K562 (cell line): ENCODE measurements around the gene SPTY2D1. TPM values are rescaled to one million over a fixed set of nuclear protein-coding genes. Genes with fewer than 3 reads are reported as not detected.

Experiments
- RFX1 ChIP-seq: fragments of 450-650 bp; IDR thresholded peaks from 2 replicates; pipeline ENCODE4 v1.6.1; 2016; ENCODE audit warnings: mild to moderate bottlenecking, moderate library complexity
- SRF ChIP-seq, 2 experiments: fragments of 250-450, 450-650 bp in 1 of 2; sonication (Bioruptor Pico) in 1 of 2; sonication (generic) in 1 of 2; formaldehyde crosslinking; IDR thresholded peaks; 2 replicates each; pipeline versions ENCODE4 v1.5.0 to v1.5.1; 2020 to 2022; ENCODE audit warnings: mild to moderate bottlenecking in 1 of 2, missing genetic modification reagents in 1 of 2
- TEAD4 ChIP-seq, 2 experiments: sonication (generic) in 1 of 2; formaldehyde crosslinking in 1 of 2; IDR thresholded peaks; 2 replicates each; pipeline versions ENCODE4 v1.6.1 to v1.8.0; 2012 to 2022; ENCODE audit warnings: borderline replicate concordance in 1 of 2, inconsistent platforms in 1 of 2, low read length in 1 of 2, mild to moderate bottlenecking in 1 of 2, missing genetic modification reagents in 1 of 2
- polyA plus RNA-seq, 8 experiments: library from polyadenylated mRNA; depleted of rRNA in 4 of 8; stranded (reverse) in 5 of 8; unstranded in 3 of 8; fragments of >200 nt; fragmentation: Nextera tagmentation in 2 of 8; fragmentation: Illumina TruSeq in 1 of 8; extraction: Ambion mirVana in 2 of 8; extraction: Trizol in 1 of 8; gene quantifications; 2 replicates each; pipeline versions ENCODE4 v1.2.1 to v1.2.3, GENCODE V29; 2011 to 2014; ENCODE audit warnings: inconsistent platforms in 1 of 8, missing spikeins in 1 of 8
- total RNA-seq, 7 experiments: library from RNA; depleted of rRNA in 6 of 7; stranded (reverse); fragments of >200 nt in 6 of 7; fragmentation: Illumina TruSeq in 2 of 7; extraction: Trizol in 2 of 7; gene quantifications; 2 replicates each; pipeline versions ENCODE4 v1.2.1 to v1.2.3, GENCODE V29; 2011 to 2021; ENCODE audit warnings: low replicate concordance in 1 of 7
- TF ChIP-seq, protein P1 (sequence below): fragments of 450-650 bp; IDR thresholded peaks from 2 replicates; pipeline ENCODE4 v1.6.1; 2016; ENCODE audit warnings: low read depth

Gene SPTY2D1
- total and polyA plus RNA-seq, 9 of the 15 experiments (the other 6 are each of a cell fraction or from before 2014, with no cell fraction given): 3.2 to 32.1 (median 12.9) TPM

GRCh38 chr11:18657673-18658072 lies 23.5 kb upstream of the SPTY2D1 start (continued):
- TF ChIP-seq, protein P1, sequence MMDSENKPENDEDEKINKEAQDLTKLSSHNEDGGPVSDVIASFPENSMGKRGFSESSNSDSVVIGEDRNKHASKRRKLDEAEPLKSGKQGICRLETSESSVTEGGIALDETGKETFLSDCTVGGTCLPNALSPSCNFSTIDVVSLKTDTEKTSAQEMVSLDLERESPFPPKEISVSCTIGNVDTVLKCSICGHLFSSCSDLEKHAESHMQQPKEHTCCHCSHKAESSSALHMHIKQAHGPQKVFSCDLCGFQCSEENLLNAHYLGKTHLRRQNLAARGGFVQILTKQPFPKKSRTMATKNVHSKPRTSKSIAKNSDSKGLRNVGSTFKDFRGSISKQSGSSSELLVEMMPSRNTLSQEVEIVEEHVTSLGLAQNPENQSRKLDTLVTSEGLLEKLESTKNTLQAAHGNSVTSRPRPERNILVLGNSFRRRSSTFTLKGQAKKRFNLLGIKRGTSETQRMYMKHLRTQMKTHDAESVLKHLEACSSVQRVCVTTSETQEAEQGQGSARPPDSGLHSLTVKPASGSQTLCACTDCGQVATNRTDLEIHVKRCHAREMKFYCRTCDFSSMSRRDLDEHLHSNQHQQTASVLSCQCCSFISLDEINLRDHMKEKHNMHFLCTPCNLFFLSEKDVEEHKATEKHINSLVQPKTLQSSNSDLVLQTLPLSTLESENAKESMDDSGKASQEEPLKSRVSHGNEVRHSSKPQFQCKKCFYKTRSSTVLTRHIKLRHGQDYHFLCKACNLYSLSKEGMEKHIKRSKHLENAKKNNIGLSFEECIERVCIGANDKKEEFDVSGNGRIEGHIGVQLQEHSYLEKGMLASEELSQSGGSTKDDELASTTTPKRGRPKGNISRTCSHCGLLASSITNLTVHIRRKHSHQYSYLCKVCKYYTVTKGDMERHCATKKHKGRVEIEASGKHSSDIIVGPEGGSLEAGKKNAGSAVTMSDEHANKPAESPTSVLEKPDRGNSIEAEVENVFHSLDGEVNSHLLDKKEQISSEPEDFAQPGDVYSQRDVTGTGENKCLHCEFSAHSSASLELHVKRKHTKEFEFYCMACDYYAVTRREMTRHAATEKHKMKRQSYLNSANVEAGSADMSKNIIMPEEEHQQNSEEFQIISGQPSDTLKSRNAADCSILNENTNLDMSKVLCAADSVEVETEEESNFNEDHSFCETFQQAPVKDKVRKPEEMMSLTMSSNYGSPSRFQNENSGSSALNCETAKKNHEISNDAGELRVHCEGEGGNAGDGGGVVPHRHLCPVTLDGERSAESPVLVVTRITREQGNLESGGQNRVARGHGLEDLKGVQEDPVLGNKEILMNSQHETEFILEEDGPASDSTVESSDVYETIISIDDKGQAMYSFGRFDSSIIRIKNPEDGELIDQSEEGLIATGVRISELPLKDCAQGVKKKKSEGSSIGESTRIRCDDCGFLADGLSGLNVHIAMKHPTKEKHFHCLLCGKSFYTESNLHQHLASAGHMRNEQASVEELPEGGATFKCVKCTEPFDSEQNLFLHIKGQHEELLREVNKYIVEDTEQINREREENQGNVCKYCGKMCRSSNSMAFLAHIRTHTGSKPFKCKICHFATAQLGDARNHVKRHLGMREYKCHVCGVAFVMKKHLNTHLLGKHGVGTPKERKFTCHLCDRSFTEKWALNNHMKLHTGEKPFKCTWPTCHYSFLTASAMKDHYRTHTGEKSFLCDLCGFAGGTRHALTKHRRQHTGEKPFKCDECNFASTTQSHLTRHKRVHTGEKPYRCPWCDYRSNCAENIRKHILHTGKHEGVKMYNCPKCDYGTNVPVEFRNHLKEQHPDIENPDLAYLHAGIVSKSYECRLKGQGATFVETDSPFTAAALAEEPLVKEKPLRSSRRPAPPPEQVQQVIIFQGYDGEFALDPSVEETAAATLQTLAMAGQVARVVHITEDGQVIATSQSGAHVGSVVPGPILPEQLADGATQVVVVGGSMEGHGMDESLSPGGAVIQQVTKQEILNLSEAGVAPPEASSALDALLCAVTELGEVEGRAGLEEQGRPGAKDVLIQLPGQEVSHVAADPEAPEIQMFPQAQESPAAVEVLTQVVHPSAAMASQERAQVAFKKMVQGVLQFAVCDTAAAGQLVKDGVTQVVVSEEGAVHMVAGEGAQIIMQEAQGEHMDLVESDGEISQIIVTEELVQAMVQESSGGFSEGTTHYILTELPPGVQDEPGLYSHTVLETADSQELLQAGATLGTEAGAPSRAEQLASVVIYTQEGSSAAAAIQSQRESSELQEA: no peak
- peak in 1 of 2 experiments; percentile 94; a peak in 2 of 4 replicates for TF ChIP-seq SRF (CRISPR knock-in tag; IDR thresholded peaks at IDR 0.05)
- peak; percentile 61 for TF ChIP-seq RFX1
- TF ChIP-seq TEAD4 (IDR thresholded peaks at IDR 0.05; ENCODE audit: low read length): no peak
- no peak for TF ChIP-seq TEAD4 (CRISPR knock-in tag; IDR thresholded peaks at IDR 0.05; ENCODE audit: borderline replicate concordance)
